HG02981 (cell line): Measurements from ENCODE around the gene PPM1B.
A peak's percentile ranks its signal among the peaks of the same experiment; 100 is the strongest.
"Not testable (repeated sequence)": the region's sequence is repeated elsewhere in the genome, so short reads cannot be mapped to it uniquely, and the experiment has no call there.

Experiments used
- ATAC-seq: cut with Tn5 transposase; IDR thresholded peaks from one replicate; pipeline ENCODE4 v1.9.1; 2021; ENCODE audit warnings: mild to moderate bottlenecking, moderate library complexity; ENCODE audit not compliant: unreplicated experiment

The PPM1B gene

GRCh38 chr2:44246840-44247369 is 78.2 kb downstream of the PPM1B start:
- ATAC-seq: no peak

- no peak for ATAC-seq
Observed at GRCh38 chr2:44247924-44248323, 79.2 kb downstream of the PPM1B start.

GRCh38 chr2:44249269-44249668 is 80.6 kb downstream of the PPM1B start:
- not testable (repeated sequence) for ATAC-seq

GRCh38 chr2:44250376-44250775 is 81.7 kb downstream of the PPM1B start:
- ATAC-seq: peak; percentile 87

- no peak for ATAC-seq
Observed at GRCh38 chr2:44254023-44254422, 85.3 kb downstream of the PPM1B start.

GRCh38 chr2:44255704-44256103 is 87.0 kb downstream of the PPM1B start:
- not testable (repeated sequence) for ATAC-seq

GRCh38 chr2:44257802-44258201 is 89.1 kb downstream of the PPM1B start:
- ATAC-seq: not testable (repeated sequence)

GRCh38 chr2:44267269-44267795 is 98.7 kb downstream of the PPM1B start:
- no peak for ATAC-seq

GRCh38 chr2:44267796-44268648 is 99.3 kb downstream of the PPM1B start:
- no peak for ATAC-seq

GRCh38 chr2:44269831-44270230 is 101.2 kb downstream of the PPM1B start:
- no peak for ATAC-seq

GRCh38 chr2:44271296-44271695 is 102.6 kb downstream of the PPM1B start:
- no peak for ATAC-seq

- no peak for ATAC-seq
Observed at GRCh38 chr2:44273076-44273475, 104.4 kb downstream of the PPM1B start.

- no peak for ATAC-seq
Observed at GRCh38 chr2:44273596-44273995, 104.9 kb downstream of the PPM1B start.

- no peak for ATAC-seq
Observed at GRCh38 chr2:44275927-44276303, 107.2 kb downstream of the PPM1B start.

GRCh38 chr2:44277541-44277940 is 108.9 kb downstream of the PPM1B start:
- ATAC-seq: no peak

GRCh38 chr2:44280869-44281268 is 112.2 kb downstream of the PPM1B start:
- ATAC-seq: no peak
